Suprapubic skin (tissue), 4 donors: ENCODE measurements around the gene MMP3. TPM values are rescaled to one million over a fixed set of nuclear protein-coding genes. Genes with fewer than 3 reads are reported as not detected.
A peak's percentile ranks its signal among the peaks of the same experiment; 100 is the strongest.

Experiments used
- DNase-seq, 2 donors: peaks; one replicate each; pipeline ENCODE4 v3.0.0-alpha.2; 2019; ENCODE audit warnings: low spot score in 2 of 2
- H3K27ac ChIP-seq: fragments of 200-600 bp; sonication (generic); one replicate; pipeline ENCODE4 v1.5.1; 2019
- H3K27me3 ChIP-seq: fragments of 200-600 bp; sonication (generic); one replicate; pipeline ENCODE4 v1.5.1; 2019
- H3K36me3 ChIP-seq: fragments of 200-600 bp; sonication (generic); one replicate; pipeline ENCODE4 v1.5.1; 2019
- H3K4me1 ChIP-seq: fragments of 200-600 bp; sonication (generic); one replicate; pipeline ENCODE4 v1.5.1; 2019
- H3K4me3 ChIP-seq: fragments of 200-600 bp; sonication (generic); one replicate; pipeline ENCODE4 v1.5.1; 2019; ENCODE audit warnings: mild to moderate bottlenecking
- H3K9me3 ChIP-seq: fragments of 200-600 bp; sonication (generic); one replicate; pipeline ENCODE4 v1.5.1; 2019
- EP300 ChIP-seq: sonication (generic); formaldehyde crosslinking; IDR thresholded peaks from one replicate; pipeline ENCODE4 v1.6.1; 2017; ENCODE audit warnings: antibody characterized with exemption
- POLR2A ChIP-seq, 2 donors: fragments of 450-650 bp; IDR thresholded peaks; one replicate each; pipeline ENCODE4 v1.6.1; 2017; ENCODE audit warnings: antibody characterized with exemption in 2 of 2, mild to moderate bottlenecking in 2 of 2, moderate library complexity in 2 of 2
- POLR2AphosphoS5 ChIP-seq, 3 donors: sonication (generic); formaldehyde crosslinking; IDR thresholded peaks; one replicate each; pipeline ENCODE4 v1.6.1; 2017; ENCODE audit warnings: antibody characterized with exemption in 3 of 3
- WGBS: methylation state at CpG from one replicate; pipeline ENCODE4 v1.1.5; 2018; 5-methylcytosine and 5-hydroxymethylcytosine counted together
- total RNA-seq, 4 donors: library from RNA; depleted of rRNA; stranded (reverse); fragments of >200 nt; gene quantifications; one replicate each; pipeline ENCODE4 v1.1.0, GENCODE V29; 2016
- TF ChIP-seq, protein P1 (sequence below), 2 donors: fragments of 200-600 bp in 1 of 2; fragments of 450-650 bp in 1 of 2; sonication (generic) in 1 of 2; IDR thresholded peaks; one replicate each; pipeline ENCODE4 v1.5.1; 2016 to 2019; ENCODE audit warnings: antibody characterized with exemption in 2 of 2, mild to moderate bottlenecking in 1 of 2, moderate library complexity in 1 of 2

The MMP3 gene
- total RNA-seq, 4 donors from 2014 or later: 1.4 to 17.2 (median 4.6) TPM

GRCh38 chr11:102800767-102801166, 42.6 kb downstream of the MMP3 start:
- Histone ChIP-seq H3K27ac (peak overlapping the region; percentile 27), H3K27me3 (no peaks in the 10 kb centered on the region), H3K9me3 (no peaks in the 10 kb centered on the region), H3K36me3 (no peaks in the 10 kb centered on the region), H3K4me3 (no peak overlapping the region), H3K4me1 (no peaks in the 10 kb centered on the region)
- TF ChIP-seq POLR2A (IDR thresholded peaks at IDR 0.05) (no peak), POLR2AphosphoS5 (IDR thresholded peaks at IDR 0.05) (no peak), EP300 (no peak)
- TF ChIP-seq, protein P1, sequence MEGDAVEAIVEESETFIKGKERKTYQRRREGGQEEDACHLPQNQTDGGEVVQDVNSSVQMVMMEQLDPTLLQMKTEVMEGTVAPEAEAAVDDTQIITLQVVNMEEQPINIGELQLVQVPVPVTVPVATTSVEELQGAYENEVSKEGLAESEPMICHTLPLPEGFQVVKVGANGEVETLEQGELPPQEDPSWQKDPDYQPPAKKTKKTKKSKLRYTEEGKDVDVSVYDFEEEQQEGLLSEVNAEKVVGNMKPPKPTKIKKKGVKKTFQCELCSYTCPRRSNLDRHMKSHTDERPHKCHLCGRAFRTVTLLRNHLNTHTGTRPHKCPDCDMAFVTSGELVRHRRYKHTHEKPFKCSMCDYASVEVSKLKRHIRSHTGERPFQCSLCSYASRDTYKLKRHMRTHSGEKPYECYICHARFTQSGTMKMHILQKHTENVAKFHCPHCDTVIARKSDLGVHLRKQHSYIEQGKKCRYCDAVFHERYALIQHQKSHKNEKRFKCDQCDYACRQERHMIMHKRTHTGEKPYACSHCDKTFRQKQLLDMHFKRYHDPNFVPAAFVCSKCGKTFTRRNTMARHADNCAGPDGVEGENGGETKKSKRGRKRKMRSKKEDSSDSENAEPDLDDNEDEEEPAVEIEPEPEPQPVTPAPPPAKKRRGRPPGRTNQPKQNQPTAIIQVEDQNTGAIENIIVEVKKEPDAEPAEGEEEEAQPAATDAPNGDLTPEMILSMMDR (IDR thresholded peaks at IDR 0.05): no peak
- 56% methylated on average over 4 of the region's 4 CpGs for WGBS
- DNase-seq: peak in 1 of 2 donors; percentile 66

DNA sequence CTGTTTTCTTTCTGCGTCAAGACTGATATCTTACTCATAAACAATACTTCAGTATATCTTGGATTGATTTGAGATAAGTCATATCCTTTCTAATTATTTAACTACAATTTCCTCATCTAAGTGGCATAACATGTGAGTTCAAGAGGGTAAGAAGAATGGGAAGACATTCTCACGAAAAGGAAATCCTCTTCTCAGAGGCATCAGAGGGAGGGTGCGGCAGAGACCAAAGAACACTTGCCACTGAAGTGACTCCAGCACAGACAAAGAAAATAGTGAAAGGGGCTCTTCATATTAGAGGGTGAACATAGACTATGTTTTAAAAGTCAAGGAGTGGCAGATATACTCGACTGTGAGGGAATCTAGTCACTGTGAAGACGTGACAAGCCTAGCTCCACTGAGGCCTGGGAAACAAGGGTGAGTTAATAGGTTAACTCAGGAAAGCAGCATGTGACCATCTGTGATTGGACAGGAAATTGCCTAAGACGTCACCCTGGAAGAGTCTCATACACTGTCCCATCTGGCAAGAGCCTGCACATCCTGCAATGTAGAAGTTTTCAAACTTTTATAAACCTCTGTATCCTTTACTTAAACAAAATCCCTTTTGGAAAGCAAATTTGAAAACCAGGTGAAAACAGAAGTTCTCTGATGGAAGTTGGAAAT, 43.6 kb downstream of the MMP3 start:
- WGBS: 72% methylated on average over 6 of the region's 6 CpGs
- Histone ChIP-seq H3K27me3 (no peaks in the 10 kb centered on the region), H3K9me3 (no peaks in the 10 kb centered on the region), H3K4me1 (no peaks in the 10 kb centered on the region), H3K27ac (no peak overlapping the region), H3K36me3 (no peaks in the 10 kb centered on the region), H3K4me3 (no peak overlapping the region)
- no peak for DNase-seq
- no peak for TF ChIP-seq EP300
- no peak for TF ChIP-seq POLR2A (IDR thresholded peaks at IDR 0.05)
- no peak for TF ChIP-seq POLR2AphosphoS5 (IDR thresholded peaks at IDR 0.05)

DNA sequence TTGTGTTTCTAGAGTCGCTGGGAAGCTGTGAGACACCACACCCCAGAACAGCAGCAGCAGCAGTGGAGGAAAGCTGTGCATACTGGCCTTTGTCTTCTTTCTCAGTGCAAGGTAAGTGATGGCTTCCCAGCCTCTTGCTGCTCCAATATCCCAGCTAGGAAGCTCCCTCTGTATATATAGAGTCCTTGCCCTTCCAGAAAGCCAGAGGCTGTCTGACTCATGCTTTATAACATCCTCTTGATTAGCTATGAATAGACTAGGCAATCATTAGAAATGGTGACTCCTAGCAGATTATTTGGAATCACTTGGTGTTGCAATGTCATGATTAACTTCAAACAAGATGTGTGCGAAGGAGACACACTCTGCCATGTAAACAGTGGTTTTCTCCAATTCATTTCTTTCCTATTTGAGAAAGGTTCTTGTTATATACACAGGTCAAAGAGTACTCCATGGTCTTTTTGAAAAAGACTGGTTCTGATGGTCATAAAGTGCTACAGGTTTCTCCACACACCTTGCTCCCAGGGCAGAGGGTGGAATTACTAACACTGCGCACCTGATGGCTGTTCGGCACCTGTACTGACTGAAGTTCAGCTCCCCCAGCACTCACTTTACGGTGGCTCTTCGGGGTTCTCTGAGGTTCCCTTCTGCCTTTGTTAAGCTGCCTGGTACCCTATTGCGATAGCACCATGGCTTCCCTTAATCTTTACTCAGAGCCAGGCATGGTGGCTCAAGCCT, 45.2 kb downstream of the MMP3 start, which contains the start of gene MMP1:
MMP1 (minus strand) TSS at position 149 of the 735 bp plus-strand sequence; CDS start at position 81, 68 bp downstream.
- WGBS: 83% methylated on average over 7 of the region's 7 CpGs
- no peaks in the 10 kb centered on the region for H3K36me3 ChIP-seq
- no peak within 1 kb of the TSS for H3K27ac ChIP-seq
- H3K9me3 ChIP-seq: no peaks in the 10 kb centered on the region
- no peak within 1 kb of the TSS for H3K4me3 ChIP-seq
- H3K4me1 ChIP-seq: no peaks in the 10 kb centered on the region
- TF ChIP-seq EP300 (no peak), POLR2A (IDR thresholded peaks at IDR 0.05) (no peak), POLR2AphosphoS5 (IDR thresholded peaks at IDR 0.05) (no peak)
- no peaks in the 10 kb centered on the region for H3K27me3 ChIP-seq
- no peak for DNase-seq

GRCh38 chr11:102794382-102794781, 49.0 kb downstream of the MMP3 start:
- TF ChIP-seq POLR2AphosphoS5 (IDR thresholded peaks at IDR 0.05) (no peak), POLR2A (IDR thresholded peaks at IDR 0.05) (no peak), EP300 (no peak)
- TF ChIP-seq, protein P1 (IDR thresholded peaks at IDR 0.05): no peak
- Histone ChIP-seq H3K9me3 (no peaks in the 10 kb centered on the region), H3K27me3 (peaks cover 3% of the 10 kb centered on the region), H3K36me3 (no peaks in the 10 kb centered on the region), H3K4me1 (no peaks in the 10 kb centered on the region), H3K4me3 (no peak overlapping the region), H3K27ac (no peak overlapping the region)
- no peak for DNase-seq

DNA sequence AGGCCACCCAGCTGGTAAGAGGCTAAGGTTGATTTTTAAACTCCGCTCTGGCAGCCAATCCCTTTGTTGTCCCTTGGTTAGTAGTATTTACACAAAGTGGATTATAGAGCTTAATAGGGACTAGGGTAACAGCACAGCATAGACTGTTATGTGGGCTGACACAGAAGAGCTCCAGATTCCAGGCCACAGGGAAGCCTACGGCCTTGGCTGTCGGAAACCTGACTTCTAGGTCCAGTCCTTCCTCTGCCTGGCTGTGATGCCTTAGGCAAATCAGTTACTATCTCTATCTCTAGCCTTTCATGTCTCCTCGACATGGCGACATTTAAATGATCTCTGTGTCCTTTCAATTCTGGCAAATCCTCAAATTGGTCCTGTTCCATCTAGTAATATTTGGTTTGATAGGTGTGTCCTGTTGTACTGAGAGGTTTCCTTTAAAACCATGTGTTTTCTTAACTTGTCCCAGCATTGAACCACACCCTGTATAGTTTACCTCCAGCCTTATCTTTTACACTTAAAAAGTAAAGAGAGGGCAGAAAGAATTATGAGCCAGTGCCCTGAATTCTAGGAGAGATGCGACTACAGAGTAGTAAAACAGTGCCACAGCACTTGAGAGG, 49.6 kb downstream of the MMP3 start:
- TF ChIP-seq POLR2A (IDR thresholded peaks at IDR 0.05) (no peak), EP300 (no peak), POLR2AphosphoS5 (IDR thresholded peaks at IDR 0.05) (no peak)
- TF ChIP-seq, protein P1 (IDR thresholded peaks at IDR 0.05): no peak
- H3K27ac ChIP-seq: no peak overlapping the region
- peaks cover 3% of the 10 kb centered on the region for H3K27me3 ChIP-seq
- no peak for DNase-seq
- no peaks in the 10 kb centered on the region for H3K9me3 ChIP-seq
- H3K4me3 ChIP-seq: no peak overlapping the region
- no peaks in the 10 kb centered on the region for H3K36me3 ChIP-seq
- H3K4me1 ChIP-seq: no peaks in the 10 kb centered on the region
- WGBS: 80% methylated on average over 6 of the region's 6 CpGs

- no peak overlapping the region for H3K27ac ChIP-seq
- H3K4me3 ChIP-seq: no peak overlapping the region
- no peaks in the 10 kb centered on the region for H3K9me3 ChIP-seq
- peaks cover 3% of the 10 kb centered on the region for H3K27me3 ChIP-seq
- H3K4me1 ChIP-seq: no peaks in the 10 kb centered on the region
- TF ChIP-seq, protein P1 (IDR thresholded peaks at IDR 0.05): no peak
- TF ChIP-seq POLR2A (IDR thresholded peaks at IDR 0.05) (no peak), POLR2AphosphoS5 (IDR thresholded peaks at IDR 0.05) (no peak), EP300 (no peak)
- no peaks in the 10 kb centered on the region for H3K36me3 ChIP-seq
- no peak for DNase-seq
- WGBS: 76% methylated on average over 5 of the region's 5 CpGs
Measured at GRCh38 chr11:102792604-102793003, 50.8 kb downstream of the MMP3 start.
